Inferior parietal cortex (tissue), 1 donor: ENCODE results near the gene GPR68.
"Not testable (repeated sequence)": the region's sequence is repeated elsewhere in the genome, so short reads cannot be mapped to it uniquely, and the experiment has no call there.

ENCODE experiments used
- DNase-seq: peaks from one replicate; pipeline ENCODE4 v3.0.0-alpha.2; 2016; ENCODE audit errors: extremely low spot score

The GPR68 gene

DNA sequence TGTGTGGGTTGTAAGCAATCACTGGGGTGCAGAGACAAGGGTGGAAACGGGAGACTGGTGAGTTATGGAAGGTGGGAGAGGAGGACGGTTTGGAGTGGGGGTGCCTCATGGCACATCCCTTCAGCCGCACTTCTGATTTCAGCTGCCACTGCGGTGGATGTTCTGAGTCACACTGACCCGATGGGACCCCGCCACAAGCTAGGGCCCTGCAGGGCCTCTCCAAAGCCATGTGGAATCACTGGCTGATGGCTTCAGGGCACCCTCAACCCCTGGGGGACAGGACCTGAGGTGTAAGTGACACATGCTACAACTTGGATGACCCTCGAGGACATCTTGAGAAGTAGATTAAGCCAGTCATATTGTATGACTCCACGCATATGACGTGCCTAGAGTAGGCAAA, 53.7 kb downstream of the GPR68 start:
- DNase-seq = no peak

DNA sequence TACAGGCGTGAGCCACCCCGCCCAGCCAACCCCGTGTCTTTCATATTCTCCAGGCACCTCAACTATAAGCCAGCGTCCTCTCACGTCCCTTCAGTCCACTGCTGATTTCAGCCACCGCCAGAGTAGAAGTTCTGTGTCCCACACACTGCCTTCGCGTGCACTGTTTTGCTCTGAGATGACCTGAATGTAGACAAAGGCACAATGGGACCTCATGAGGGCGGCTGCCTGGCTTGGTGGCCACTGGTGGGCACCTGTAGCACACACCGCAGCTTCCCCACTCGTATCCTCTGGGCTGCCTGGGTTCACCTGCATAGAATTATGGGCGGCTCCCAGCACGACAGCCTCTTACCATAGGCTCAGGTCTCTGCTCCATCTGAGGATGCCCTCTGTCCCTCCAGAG, 57.2 kb downstream of the GPR68 start:
- DNase-seq = no peak

DNA sequence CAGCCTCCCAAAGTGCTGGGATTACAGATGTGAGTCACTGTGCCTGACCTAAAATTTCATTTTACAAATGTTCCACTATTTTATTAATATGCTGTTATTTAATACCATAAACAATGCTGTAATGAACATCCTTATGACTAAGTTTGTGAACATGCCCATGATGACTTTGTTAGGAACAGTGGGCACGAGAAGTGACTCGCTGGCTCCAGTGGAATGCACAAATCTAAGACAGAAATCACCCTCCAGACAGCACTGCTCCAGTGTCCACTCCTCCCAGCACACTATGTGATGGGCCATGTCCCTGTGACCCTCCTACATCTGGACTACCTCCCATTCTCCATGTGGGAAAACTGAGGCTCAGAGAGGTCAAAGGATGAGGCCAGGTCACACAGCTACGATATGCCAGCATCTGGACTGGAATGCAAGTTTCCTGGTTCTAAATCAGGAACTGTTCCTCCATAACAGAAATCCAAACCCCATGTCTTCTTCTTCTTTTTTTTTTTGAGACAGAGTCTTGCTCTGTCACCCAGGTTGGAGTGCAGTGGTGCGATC, 57.9 kb downstream of the GPR68 start:
- DNase-seq = no peak

DNA sequence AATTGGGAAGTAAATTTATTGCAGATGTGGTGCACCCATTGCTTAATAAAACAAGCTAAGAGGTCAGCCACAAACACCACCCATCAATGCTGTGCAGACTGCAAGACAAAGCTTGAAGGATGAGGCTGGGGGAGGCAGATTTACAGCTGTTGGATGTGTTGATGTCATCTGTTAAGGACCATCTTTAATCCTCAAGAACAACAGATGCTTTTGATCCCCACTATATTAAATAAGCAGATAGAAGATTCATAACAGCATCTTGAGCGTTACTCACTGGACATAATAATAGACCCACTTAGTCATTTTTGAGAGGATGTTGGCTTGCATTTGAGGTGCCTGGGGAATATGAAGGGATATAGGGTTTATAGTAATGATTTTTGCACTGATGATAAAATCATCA, 58.8 kb downstream of the GPR68 start:
- no peak for DNase-seq

DNA sequence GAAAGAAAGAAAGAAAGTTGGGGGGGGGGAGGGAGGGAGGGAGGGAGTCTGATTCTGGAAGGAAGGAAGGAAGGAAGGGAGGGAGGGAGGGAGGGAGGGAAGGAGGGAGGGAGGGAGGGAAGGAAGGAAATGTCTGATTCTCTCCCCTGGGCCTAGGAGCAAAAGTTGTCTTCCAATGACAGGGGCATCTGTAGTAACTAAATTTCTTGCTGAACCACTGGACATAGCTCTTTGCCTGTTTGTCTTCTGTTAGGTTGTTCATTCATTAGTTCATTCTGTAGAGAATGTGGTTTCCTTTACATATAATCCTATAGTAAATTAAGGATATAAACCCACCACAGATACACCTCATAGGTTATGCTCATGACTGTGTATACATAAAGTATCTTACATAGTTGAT, 59.9 kb downstream of the GPR68 start:
- DNase-seq = no peak

DNA sequence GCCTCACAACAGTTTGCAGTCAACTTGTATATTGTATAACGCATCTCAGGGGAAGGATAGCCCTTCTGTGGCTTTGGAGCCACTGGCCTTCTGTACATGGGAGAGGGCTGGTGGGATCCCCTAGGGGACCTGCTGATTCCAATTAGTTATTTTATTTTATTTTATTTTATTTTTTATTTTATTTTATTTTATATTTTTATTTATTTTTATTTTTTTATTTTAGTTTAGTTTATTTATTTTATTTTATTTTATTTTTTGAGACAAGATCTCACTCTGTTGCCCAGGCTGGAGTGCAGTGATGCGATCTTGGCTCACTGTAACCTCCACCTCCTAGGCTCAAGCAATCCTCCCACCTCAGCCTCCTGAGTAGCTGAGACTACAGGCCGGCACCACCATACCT, 61.8 kb downstream of the GPR68 start:
- not testable (repeated sequence) for DNase-seq
